Esophagus squamous epithelium (tissue), 4 donors: ENCODE measurements around the gene SYT1.

Experiments
- CTCF ChIP-seq, 6 experiments: fragments of 450-650 bp in 4 of 6; fragments of 200-600 bp in 2 of 6; sonication (generic) in 2 of 6; IDR thresholded peaks; one replicate each; pipeline ENCODE4 v1.5.1; 2016 to 2019; ENCODE audit warnings: antibody characterized with exemption in 6 of 6, mild to moderate bottlenecking in 4 of 6, moderate library complexity in 4 of 6
- POLR2A ChIP-seq, 4 donors: fragments of 450-650 bp; IDR thresholded peaks; one replicate each; pipeline ENCODE4 v1.6.1; 2017; ENCODE audit warnings: antibody characterized with exemption in 4 of 4, mild to moderate bottlenecking in 4 of 4, moderate library complexity in 3 of 4

DNA sequence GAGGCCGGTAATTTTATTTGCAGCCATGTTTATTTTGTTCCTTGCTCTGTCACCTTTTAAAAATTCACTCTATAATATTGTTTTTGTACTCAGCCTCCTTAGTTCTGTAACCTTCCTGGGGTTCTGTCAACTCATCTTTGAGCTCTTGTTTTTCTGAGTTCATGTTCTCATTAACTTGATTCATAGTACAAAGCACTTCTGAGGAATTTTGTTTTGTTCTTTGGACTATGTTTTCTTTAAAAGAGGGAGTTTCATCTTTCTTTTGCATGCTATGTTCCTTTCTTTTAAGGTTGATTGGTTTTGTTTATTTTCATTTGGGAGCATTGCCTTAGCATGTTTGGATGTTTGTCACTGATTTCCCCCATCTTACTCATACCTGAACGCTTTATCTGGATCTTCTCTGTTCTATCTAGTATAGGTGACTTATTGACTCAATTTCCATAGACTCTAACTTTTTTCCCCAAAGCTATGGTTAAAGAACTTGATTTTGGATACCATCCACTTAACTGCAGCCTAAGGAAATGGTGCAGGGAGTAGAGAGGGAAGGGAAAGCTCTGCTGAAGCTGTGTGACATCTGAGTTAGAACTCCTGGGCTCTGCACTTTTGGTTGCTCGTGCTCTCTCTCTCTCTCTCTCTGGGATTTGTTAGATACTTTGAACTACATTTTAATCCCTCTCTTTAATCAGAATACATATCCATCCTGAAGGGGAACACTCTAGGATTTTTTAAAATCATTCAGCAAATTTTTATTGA, 557.7 kb downstream of the SYT1 start:
- TF ChIP-seq POLR2A (IDR thresholded peaks at IDR 0.05) (no peak), CTCF (IDR thresholded peaks at IDR 0.05) (no peak)
